ENCODE measurements around the gene TMEM43.

TMEM43 gene

GRCh38 chr3:14152963-14153355, 28.1 kb downstream of the TMEM43 start:
- no peak for DNase-seq

GRCh38 chr3:14153663-14154062, 28.8 kb downstream of the TMEM43 start:
- DNase-seq = no peak

GRCh38 chr3:14154276-14154675, 29.4 kb downstream of the TMEM43 start:
- DNase-seq = no peak

GRCh38 chr3:14154895-14155440, 30.1 kb downstream of the TMEM43 start:
- no peak for DNase-seq

- no peak for DNase-seq
These were observed 31.3 kb downstream of the TMEM43 start for GRCh38 chr3:14156201-14156600.

- no peak for DNase-seq
These were observed 32.1 kb downstream of the TMEM43 start for GRCh38 chr3:14156843-14157561.

GRCh38 chr3:14157951-14158350, 33.1 kb downstream of the TMEM43 start:
- DNase-seq = no peak

GRCh38 chr3:14158370-14158769, 33.5 kb downstream of the TMEM43 start:
- DNase-seq = no peak

- no peak for DNase-seq
These were observed 34.6 kb downstream of the TMEM43 start for GRCh38 chr3:14159426-14159825.

- DNase-seq = no peak
These were observed 36.4 kb downstream of the TMEM43 start for GRCh38 chr3:14161282-14161681.

GRCh38 chr3:14162178-14162577, 37.3 kb downstream of the TMEM43 start:
- DNase-seq = no peak

GRCh38 chr3:14166877-14167603, 42.2 kb downstream of the TMEM43 start:
- DNase-seq = no peak

- no peak for DNase-seq
These were observed 44.6 kb downstream of the TMEM43 start for GRCh38 chr3:14169435-14169834.

- DNase-seq = no peak
These were observed 45.0 kb downstream of the TMEM43 start for GRCh38 chr3:14169871-14170270.

- DNase-seq = no peak
These were observed 45.8 kb downstream of the TMEM43 start for GRCh38 chr3:14170531-14171159.

GRCh38 chr3:14172496-14172895, 47.6 kb downstream of the TMEM43 start:
- no peak for DNase-seq

- no peak for DNase-seq
These were observed 49.6 kb downstream of the TMEM43 start for GRCh38 chr3:14174483-14174882.

- DNase-seq = peak; percentile 85
These were observed 50.7 kb downstream of the TMEM43 start for GRCh38 chr3:14175383-14176037.

- no peak for DNase-seq
These were observed 52.9 kb downstream of the TMEM43 start for GRCh38 chr3:14177580-14178246.

- peak; percentile 99 for DNase-seq
These were observed 53.6 kb downstream of the TMEM43 start, which contains the start of the genes LSM3 and XPC for GRCh38 chr3:14178247-14179113. Gene LSM3 (plus strand): TSS chr3:14178817. CDS start chr3:14178861, 44 bp downstream. Gene XPC (minus strand): TSS chr3:14178601. CDS start chr3:14178568, 33 bp downstream.

GRCh38 chr3:14179114-14179465, 54.2 kb downstream of the TMEM43 start:
- DNase-seq = no peak

Data from CD4-positive, alpha-beta T cell treated with Interleukin-10 for 1 hour (primary cell).